GM21786 (cell line): ENCODE measurements around the gene OVOL3.

Experiments used
- ATAC-seq: cut with Tn5 transposase; IDR thresholded peaks from one replicate; pipeline ENCODE4 v1.9.1; 2021; ENCODE audit not compliant: unreplicated experiment

OVOL3 gene

DNA sequence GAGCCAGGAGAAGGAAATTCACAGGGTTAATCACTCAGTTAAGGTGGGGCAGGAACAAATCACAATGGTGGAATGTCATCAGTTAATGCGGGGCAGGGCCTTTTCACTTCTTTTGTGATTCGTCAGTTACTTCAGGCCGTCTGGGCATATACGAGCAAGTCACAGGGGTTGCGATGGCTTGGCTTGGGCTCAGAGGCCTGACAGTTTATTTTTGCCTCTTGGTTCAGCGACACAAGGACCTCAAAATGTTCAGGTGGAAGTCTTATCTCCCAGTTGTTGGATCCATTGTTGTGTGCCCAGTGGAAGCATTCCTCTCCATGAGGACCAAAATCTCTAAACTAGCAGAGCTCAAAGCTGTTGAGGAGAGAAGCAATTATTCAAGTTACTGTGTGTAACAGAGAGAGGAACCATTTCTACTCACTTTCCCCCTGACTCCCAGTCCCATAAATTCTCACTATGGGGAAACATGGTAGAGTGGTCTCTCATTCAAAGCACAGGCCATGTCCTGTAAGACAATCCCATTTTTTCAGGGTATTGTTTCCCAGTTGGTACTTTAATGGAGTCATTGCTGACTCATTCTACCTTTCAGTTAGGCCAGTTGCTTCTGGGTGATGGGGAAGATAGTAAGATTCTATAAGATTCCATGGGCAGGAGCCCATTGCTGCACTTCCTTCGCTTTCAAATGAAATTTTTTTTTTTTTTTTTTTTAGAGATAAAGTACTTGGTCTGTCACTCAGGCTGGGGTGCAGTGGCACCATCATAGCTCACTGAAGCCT, 50.1 kb downstream of the OVOL3 start:
- ATAC-seq, result no peak
